HepG2 (cell line): ENCODE data around the gene DDX59. TPM values are rescaled to one million over a fixed set of nuclear protein-coding genes. Genes with fewer than 3 reads are reported as not detected.
A peak's percentile ranks its signal among the peaks of the same experiment; 100 is the strongest.

Experiments
- CAMTA2 ChIP-seq: sonication (generic); formaldehyde crosslinking; IDR thresholded peaks from 2 replicates; pipeline ENCODE4 v1.4.0; 2020; ENCODE audit warnings: mild to moderate bottlenecking, missing genetic modification reagents, borderline replicate concordance
- CHD4 ChIP-seq: fragments of 200-600 bp; sonication (generic); IDR thresholded peaks from 2 replicates; pipeline ENCODE4 v1.7.0; 2017; ENCODE audit warnings: mild to moderate bottlenecking, low read length, borderline replicate concordance
- GATAD2A ChIP-seq: IDR thresholded peaks from 2 replicates; pipeline ENCODE4 v1.6.1; 2016
- GLMP ChIP-seq: sonication (generic); formaldehyde crosslinking; IDR thresholded peaks from 2 replicates; pipeline ENCODE4 v1.9.0; 2021; ENCODE audit warnings: missing genetic modification reagents, mild to moderate bottlenecking, borderline replicate concordance
- KLF13 ChIP-seq: sonication (generic); formaldehyde crosslinking; IDR thresholded peaks from 2 replicates; pipeline ENCODE4 v1.4.0; 2020; ENCODE audit warnings: mild to moderate bottlenecking, missing genetic modification reagents
- NAIF1 ChIP-seq: sonication (generic); formaldehyde crosslinking; IDR thresholded peaks from 2 replicates; pipeline ENCODE4 v1.5.0; 2020; ENCODE audit warnings: mild to moderate bottlenecking, missing genetic modification reagents, borderline replicate concordance
- NCOA5 ChIP-seq: sonication (generic); formaldehyde crosslinking; IDR thresholded peaks from 2 replicates; pipeline ENCODE4 v1.4.0; 2020; ENCODE audit warnings: missing genetic modification reagents
- PAF1 ChIP-seq: IDR thresholded peaks from 2 replicates; pipeline ENCODE4 v1.6.1; 2016; ENCODE audit warnings: missing genetic modification reagents, missing compliant biosample characterization
- PHF21A ChIP-seq: sonication (generic); formaldehyde crosslinking; IDR thresholded peaks from 2 replicates; pipeline ENCODE4 v1.5.0; 2020; ENCODE audit warnings: mild to moderate bottlenecking, missing genetic modification reagents
- REXO4 ChIP-seq: sonication (generic); formaldehyde crosslinking; IDR thresholded peaks from 2 replicates; pipeline ENCODE4 v1.8.0; 2022; ENCODE audit warnings: missing genetic modification reagents, mild to moderate bottlenecking, borderline replicate concordance
- SETDB1 ChIP-seq: sonication (generic); formaldehyde crosslinking; IDR thresholded peaks from 2 replicates; pipeline ENCODE4 v1.5.1; 2020; ENCODE audit warnings: missing genetic modification reagents, mild to moderate bottlenecking, borderline replicate concordance
- SPEN ChIP-seq: sonication (generic); formaldehyde crosslinking; IDR thresholded peaks from 2 replicates; pipeline ENCODE4 v1.5.1; 2020; ENCODE audit warnings: low read depth, mild to moderate bottlenecking, missing genetic modification reagents
- TOE1 ChIP-seq: sonication (generic); formaldehyde crosslinking; IDR thresholded peaks from 2 replicates; pipeline ENCODE4 v1.4.0; 2020; ENCODE audit warnings: mild to moderate bottlenecking, missing genetic modification reagents
- ZNF558 ChIP-seq: sonication (generic); formaldehyde crosslinking; IDR thresholded peaks from 2 replicates; pipeline ENCODE4 v1.9.0; 2022; ENCODE audit warnings: mild to moderate bottlenecking, missing genetic modification reagents, borderline replicate concordance
- ZZZ3 ChIP-seq: sonication (generic); formaldehyde crosslinking; IDR thresholded peaks from 2 replicates; pipeline ENCODE4 v1.4.0; 2020; ENCODE audit warnings: missing genetic modification reagents, mild to moderate bottlenecking, borderline replicate concordance
- polyA plus RNA-seq, 8 experiments: library from polyadenylated mRNA; depleted of rRNA in 3 of 8; stranded (reverse) in 7 of 8; unstranded in 1 of 8; fragments of >200 nt; fragmentation: Illumina TruSeq in 4 of 8; extraction: Trizol in 4 of 8; gene quantifications; 2 replicates each; pipeline versions ENCODE4 v1.2.1 to v1.2.3, GENCODE V29; 2011 to 2016; ENCODE audit warnings: low read depth in 4 of 8, missing spikeins in 1 of 8, mixed read lengths in 1 of 8; ENCODE audit not compliant: insufficient read depth in 1 of 8
- total RNA-seq, 5 experiments: library from RNA; depleted of rRNA; stranded (reverse); fragments of >200 nt; fragmentation: Illumina TruSeq; extraction: Trizol; gene quantifications; 2 replicates each; pipeline ENCODE4 v1.2.3, GENCODE V29; 2016; ENCODE audit warnings: low read depth in 1 of 5
- TF ChIP-seq, protein P1 (sequence below): sonication (generic); formaldehyde crosslinking; IDR thresholded peaks from 2 replicates; pipeline ENCODE4 v1.4.0; 2020; ENCODE audit warnings: missing genetic modification reagents
- TF ChIP-seq, protein P2 (sequence below): sonication (generic); formaldehyde crosslinking; IDR thresholded peaks from 2 replicates; pipeline ENCODE4 v1.4.0; 2020; ENCODE audit warnings: low read depth, mild to moderate bottlenecking, missing genetic modification reagents
- TF ChIP-seq, protein P3 (sequence below), 2 experiments: sonication (generic) in 1 of 2; formaldehyde crosslinking in 1 of 2; IDR thresholded peaks; 2 replicates each; pipeline versions ENCODE4 v1.6.1 to v1.9.0; 2014 to 2022; ENCODE audit warnings: antibody characterized with exemption in 1 of 2, borderline replicate concordance in 1 of 2, inconsistent platforms in 1 of 2, low read depth in 1 of 2, missing genetic modification reagents in 1 of 2

The DDX59 gene
- total and polyA plus RNA-seq, 2 of the 13 experiments (the other 11 are each of a cell fraction or from before 2014, with no cell fraction given) = 12.1 to 14.8 TPM

DNA sequence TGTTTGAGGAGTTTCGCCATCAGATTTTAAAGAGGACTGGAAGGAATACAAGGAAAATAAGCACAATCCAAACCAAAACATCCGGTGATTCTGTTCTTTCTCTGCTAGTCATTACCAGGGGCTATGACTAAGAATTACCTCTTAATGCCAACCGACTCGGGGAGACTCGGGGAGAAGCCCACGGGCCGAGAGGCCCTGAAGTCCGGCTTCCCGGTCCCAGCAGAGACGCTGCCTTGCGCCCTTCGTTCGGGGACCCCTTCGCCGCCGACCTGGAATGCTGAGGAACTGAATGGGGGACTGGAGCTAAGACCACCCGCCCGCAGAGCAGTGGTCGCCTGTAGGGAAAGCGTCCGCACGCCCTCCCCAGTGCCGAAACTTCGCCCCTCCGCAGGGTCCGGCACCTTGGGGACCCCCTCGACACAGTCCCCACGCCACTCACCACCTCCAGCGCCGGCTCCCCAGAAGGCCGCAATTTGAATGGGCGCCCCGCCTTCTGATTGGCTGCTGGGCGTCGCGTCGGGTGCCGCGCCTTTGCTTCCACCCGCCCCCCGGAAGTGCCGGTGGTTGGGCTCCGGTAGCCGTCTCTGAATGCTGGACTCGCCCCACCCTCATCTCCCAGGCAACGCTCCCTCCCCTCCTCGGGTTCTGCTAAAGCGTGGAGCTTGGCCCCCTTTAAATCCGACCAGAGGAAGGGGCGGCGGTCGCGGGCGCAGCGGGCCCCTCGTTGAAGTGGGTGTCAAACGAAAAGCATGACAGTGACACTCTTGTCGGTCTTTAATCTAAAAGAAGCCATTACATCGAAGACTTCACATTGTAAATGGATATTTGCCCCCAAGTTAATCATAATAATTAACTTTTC lies 49.2 kb downstream of the DDX59 start, which contains the start of gene KIF14 (continued):
- TF ChIP-seq SETDB1 (CRISPR knock-in tag) (no peak), SPEN (peak; percentile 48; the same call in 1 of the 2 replicates), KLF13 (CRISPR knock-in tag) (no peak), PAF1 (CRISPR knock-in tag) (no peak), ZNF558 (no peak; the same call in 1 of the 2 replicates), GATAD2A (CRISPR knock-in tag) (peak; percentile 43; the same call in 1 of the 2 replicates), NCOA5 (CRISPR knock-in tag) (no peak), ZZZ3 (CRISPR knock-in tag) (no peak; the same call in 1 of the 2 replicates), REXO4 (CRISPR knock-in tag) (no peak), NAIF1 (CRISPR knock-in tag) (no peak), TOE1 (CRISPR knock-in tag) (no peak), CAMTA2 (CRISPR knock-in tag) (peak; percentile 53; the same call in 1 of the 2 replicates), GLMP (CRISPR knock-in tag) (no peak), PHF21A (CRISPR knock-in tag) (peak; percentile 33; the same call in 1 of the 2 replicates), CHD4 (no peak)
- TF ChIP-seq, protein P1, sequence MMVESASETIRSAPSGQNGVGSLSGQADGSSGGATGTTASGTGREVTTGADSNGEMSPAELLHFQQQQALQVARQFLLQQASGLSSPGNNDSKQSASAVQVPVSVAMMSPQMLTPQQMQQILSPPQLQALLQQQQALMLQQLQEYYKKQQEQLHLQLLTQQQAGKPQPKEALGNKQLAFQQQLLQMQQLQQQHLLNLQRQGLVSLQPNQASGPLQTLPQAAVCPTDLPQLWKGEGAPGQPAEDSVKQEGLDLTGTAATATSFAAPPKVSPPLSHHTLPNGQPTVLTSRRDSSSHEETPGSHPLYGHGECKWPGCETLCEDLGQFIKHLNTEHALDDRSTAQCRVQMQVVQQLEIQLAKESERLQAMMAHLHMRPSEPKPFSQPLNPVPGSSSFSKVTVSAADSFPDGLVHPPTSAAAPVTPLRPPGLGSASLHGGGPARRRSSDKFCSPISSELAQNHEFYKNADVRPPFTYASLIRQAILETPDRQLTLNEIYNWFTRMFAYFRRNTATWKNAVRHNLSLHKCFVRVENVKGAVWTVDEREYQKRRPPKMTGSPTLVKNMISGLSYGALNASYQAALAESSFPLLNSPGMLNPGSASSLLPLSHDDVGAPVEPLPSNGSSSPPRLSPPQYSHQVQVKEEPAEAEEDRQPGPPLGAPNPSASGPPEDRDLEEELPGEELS (CRISPR knock-in tag) = no peak
- TF ChIP-seq, protein P2, sequence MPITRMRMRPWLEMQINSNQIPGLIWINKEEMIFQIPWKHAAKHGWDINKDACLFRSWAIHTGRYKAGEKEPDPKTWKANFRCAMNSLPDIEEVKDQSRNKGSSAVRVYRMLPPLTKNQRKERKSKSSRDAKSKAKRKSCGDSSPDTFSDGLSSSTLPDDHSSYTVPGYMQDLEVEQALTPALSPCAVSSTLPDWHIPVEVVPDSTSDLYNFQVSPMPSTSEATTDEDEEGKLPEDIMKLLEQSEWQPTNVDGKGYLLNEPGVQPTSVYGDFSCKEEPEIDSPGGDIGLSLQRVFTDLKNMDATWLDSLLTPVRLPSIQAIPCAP (CRISPR knock-in tag) = no peak
- TF ChIP-seq, protein P3, sequence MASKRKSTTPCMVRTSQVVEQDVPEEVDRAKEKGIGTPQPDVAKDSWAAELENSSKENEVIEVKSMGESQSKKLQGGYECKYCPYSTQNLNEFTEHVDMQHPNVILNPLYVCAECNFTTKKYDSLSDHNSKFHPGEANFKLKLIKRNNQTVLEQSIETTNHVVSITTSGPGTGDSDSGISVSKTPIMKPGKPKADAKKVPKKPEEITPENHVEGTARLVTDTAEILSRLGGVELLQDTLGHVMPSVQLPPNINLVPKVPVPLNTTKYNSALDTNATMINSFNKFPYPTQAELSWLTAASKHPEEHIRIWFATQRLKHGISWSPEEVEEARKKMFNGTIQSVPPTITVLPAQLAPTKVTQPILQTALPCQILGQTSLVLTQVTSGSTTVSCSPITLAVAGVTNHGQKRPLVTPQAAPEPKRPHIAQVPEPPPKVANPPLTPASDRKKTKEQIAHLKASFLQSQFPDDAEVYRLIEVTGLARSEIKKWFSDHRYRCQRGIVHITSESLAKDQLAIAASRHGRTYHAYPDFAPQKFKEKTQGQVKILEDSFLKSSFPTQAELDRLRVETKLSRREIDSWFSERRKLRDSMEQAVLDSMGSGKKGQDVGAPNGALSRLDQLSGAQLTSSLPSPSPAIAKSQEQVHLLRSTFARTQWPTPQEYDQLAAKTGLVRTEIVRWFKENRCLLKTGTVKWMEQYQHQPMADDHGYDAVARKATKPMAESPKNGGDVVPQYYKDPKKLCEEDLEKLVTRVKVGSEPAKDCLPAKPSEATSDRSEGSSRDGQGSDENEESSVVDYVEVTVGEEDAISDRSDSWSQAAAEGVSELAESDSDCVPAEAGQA (IDR thresholded peaks at IDR 0.05; ENCODE audit: low read depth) = 0 out of 2 replicates have a peak, but pooled peaks have one; percentile 53
- TF ChIP-seq, protein P3 (CRISPR knock-in tag; IDR thresholded peaks at IDR 0.05; ENCODE audit: borderline replicate concordance) = no peak
